ENCODE results near the gene URB2.

Gene URB2

DNA sequence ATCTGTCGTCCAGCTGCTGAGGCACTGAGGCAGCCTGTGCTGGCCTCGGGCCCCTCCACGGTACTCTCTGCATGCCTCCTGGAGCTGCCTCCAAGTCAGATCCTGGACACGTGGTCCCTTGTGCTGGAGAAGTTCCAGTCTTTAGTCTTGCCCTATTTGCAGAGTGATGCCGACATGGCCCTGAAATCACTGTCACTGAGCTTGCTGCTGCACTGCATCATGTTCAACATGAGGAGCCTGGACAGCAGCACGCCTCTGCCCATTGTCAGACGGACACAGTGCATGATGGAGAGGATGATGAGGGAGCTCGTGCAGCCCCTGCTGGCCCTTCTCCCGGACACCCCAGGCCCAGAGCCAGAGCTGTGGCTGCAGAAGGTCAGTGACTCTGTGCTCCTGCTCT lies 10.0 kb downstream of the URB2 start:
- H3K4me3 ChIP-seq (ENCODE audit: low read depth, low read length): no peak overlapping the region
- TF ChIP-seq, protein P1, sequence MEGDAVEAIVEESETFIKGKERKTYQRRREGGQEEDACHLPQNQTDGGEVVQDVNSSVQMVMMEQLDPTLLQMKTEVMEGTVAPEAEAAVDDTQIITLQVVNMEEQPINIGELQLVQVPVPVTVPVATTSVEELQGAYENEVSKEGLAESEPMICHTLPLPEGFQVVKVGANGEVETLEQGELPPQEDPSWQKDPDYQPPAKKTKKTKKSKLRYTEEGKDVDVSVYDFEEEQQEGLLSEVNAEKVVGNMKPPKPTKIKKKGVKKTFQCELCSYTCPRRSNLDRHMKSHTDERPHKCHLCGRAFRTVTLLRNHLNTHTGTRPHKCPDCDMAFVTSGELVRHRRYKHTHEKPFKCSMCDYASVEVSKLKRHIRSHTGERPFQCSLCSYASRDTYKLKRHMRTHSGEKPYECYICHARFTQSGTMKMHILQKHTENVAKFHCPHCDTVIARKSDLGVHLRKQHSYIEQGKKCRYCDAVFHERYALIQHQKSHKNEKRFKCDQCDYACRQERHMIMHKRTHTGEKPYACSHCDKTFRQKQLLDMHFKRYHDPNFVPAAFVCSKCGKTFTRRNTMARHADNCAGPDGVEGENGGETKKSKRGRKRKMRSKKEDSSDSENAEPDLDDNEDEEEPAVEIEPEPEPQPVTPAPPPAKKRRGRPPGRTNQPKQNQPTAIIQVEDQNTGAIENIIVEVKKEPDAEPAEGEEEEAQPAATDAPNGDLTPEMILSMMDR (IDR thresholded peaks at IDR 0.05; ENCODE audit: borderline replicate concordance, insufficient read depth, low read depth, low read length): no peak

DNA sequence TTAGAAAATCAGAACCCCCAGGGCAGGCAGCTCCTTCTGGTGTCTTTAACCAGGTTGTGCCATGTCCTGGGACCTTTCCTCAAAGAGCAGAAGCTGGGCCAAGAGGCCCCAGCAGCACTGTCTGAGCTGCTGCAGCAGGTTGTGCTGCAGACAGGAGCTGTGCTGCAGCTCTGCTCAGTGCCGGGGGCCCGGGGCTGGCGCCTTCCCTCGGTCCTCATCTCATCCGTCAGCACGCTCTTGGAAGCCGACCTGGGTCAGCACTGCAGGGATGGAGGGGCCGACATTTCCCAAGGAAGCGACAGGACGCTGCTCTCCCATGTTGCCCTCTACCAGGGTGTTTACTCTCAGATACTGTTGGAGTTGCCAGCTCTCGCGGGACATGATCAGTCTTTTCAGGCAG lies 11.7 kb downstream of the URB2 start:
- TF ChIP-seq, protein P1 (IDR thresholded peaks at IDR 0.05; ENCODE audit: borderline replicate concordance, insufficient read depth, low read depth, low read length): no peak
- H3K4me3 ChIP-seq (ENCODE audit: low read depth, low read length): no peak overlapping the region

DNA sequence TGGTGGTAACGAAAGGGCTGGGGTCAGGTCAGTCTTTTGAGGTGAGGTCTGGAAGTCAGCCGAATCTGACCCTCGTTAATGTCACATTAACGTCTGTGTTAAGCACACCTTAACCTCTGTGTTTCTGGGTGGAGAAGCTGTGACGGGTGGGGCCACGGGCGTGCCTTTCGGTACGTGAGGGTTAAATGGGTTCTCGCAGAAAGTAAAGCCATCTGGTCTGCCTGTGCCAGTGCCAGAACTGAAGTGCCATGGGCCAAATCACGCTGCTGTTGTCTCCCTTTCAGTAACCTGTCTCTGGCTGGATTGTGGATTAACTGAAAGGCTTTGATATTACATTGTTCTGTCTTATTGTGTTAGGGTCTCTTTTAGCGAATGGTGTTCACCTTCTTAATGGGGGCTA lies 14.4 kb downstream of the URB2 start:
- no peak overlapping the region for H3K4me3 ChIP-seq (ENCODE audit: low read depth, low read length)
- TF ChIP-seq, protein P1 (IDR thresholded peaks at IDR 0.05; ENCODE audit: borderline replicate concordance, insufficient read depth, low read depth, low read length): no peak

DNA sequence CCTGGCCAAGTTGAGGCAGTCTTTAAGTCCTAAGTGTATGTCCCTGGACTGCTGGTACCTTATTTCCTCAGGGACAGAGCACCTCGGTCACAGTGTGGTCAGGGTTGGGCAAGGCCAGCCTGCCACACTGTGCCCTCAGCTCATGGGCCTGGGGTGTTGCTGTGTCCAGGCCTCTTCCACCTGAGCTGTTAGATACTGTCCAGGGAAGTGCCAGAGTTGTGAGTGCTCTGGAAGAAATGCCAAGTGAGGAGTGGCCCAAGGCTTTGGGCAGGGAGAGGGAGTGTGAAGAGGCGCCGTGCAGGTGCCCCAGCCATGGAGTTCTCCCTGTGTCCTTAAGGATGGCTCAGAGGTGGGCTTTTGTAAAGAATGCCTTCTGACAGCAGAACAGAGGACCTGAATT lies 15.3 kb downstream of the URB2 start:
- TF ChIP-seq, protein P1 (IDR thresholded peaks at IDR 0.05; ENCODE audit: borderline replicate concordance, insufficient read depth, low read depth, low read length): no peak
- no peak overlapping the region for H3K4me3 ChIP-seq (ENCODE audit: low read depth, low read length)

DNA sequence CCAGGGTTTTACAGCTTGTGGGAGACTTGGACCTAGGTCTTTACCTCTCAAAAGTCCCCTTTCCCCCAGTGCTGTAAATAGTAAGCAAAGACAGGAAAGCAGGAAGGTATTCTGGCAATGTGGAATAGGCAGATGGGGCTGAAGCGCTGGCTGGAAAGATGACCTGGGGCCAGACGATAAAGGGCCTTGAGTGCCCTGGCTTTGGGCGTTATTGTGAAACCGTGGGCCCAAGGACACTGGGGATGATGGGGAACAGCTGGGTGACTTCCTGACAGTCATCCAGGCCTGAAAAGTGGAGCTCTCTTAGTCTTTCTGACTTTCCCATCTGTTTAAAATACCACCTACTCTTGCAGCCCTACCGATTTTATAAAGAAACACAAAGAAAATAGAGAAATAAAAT lies 16.3 kb downstream of the URB2 start:
- TF ChIP-seq, protein P1 (IDR thresholded peaks at IDR 0.05; ENCODE audit: borderline replicate concordance, insufficient read depth, low read depth, low read length): no peak
- H3K4me3 ChIP-seq (ENCODE audit: low read depth, low read length): no peak overlapping the region

DNA sequence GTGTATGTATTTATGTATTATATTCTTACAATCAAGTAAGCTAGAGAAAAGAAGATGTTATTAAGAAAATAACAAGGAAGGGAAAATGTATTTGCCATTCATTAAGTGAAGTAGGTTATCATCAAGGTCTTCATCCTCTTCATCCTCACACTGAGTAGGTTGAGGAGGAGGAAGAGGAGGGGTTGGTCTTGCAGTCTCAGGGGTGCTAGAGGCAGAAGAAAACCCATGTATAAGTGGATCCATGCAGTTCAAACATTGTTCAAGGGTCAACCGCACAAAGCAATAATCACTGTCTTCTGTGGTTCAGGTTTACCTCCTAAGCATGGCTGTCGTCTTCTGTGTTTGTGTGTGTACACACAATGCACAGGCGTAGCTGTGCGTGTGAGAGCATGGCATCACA lies 16.9 kb downstream of the URB2 start:
- H3K4me3 ChIP-seq (ENCODE audit: low read depth, low read length): no peak overlapping the region
- TF ChIP-seq, protein P1 (IDR thresholded peaks at IDR 0.05; ENCODE audit: borderline replicate concordance, insufficient read depth, low read depth, low read length): no peak

DNA sequence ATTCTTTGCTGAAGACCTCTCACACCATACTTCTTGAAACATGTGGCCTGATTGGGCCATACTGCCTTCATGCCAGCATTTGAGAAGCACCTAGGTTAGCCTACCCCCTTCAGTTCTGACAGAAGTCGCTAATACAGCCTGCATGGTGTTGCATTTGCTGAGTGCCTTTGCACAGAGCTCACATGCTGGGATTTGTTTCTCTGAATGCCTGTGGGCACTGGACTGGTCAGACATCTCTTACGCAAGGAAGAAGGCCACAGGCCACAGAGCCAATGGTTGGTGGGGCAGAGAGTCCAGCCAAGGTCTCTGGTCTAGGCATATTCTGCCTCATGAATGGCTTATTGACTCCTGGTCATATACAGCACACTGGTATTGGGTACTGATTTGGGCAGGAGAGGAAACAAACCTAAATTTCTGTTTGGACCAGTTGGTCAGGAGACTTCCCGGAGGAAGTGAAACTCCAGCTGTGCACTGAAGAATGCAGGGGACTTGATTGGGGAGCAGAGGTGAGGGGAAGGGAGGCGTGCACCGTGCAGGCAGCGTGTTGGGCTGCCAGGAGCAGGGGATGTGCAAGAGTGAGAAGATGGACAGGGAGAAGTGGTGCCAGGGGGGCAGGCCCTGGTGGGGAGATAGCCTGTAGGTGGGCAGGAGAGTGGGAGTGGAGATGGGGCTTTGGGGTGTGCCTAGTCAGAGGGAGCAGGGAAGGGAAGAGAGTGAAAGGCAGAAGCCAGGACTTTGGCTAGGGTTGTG lies 18.1 kb downstream of the URB2 start:
- H3K4me3 ChIP-seq (ENCODE audit: low read depth, low read length): no peak overlapping the region
- TF ChIP-seq, protein P1 (IDR thresholded peaks at IDR 0.05; ENCODE audit: borderline replicate concordance, insufficient read depth, low read depth, low read length): no peak

Data from GM12875 (cell line).